ENCODE measurements around the gene TRERF1.

DNA sequence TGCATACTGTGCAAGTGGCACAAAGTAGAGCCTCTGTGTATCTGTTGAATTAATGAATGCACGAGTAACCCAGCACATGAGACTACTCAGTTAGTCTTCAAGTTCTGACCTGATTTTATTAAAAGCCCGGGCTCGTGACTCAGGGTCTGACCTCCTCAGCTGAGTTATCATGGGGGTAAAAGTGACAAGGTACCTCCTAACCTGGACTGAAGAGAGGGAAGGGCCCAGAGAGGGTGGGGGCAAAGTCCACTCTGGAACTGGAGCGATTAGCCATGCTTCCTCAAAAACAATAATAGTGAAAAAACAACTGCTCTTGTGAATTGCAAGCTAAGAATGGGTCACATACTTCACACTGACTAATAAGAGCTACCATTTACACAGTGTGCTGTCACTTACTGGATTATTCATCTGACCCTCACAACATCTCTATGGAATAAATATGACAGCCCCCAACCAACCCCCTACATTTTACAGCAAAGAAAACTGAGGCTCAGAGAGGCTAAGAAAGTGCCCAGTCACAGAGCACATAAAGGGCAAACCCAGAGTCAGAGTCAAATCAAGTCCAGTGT lies 26.7 kb downstream of the TRERF1 start:
- no peak for TF ChIP-seq POLR2A (IDR thresholded peaks at IDR 0.05; ENCODE audit: control extremely low read depth in 1 of 2, low read depth in 2 of 2, low read length in 2 of 2)
- TF ChIP-seq, protein P1, sequence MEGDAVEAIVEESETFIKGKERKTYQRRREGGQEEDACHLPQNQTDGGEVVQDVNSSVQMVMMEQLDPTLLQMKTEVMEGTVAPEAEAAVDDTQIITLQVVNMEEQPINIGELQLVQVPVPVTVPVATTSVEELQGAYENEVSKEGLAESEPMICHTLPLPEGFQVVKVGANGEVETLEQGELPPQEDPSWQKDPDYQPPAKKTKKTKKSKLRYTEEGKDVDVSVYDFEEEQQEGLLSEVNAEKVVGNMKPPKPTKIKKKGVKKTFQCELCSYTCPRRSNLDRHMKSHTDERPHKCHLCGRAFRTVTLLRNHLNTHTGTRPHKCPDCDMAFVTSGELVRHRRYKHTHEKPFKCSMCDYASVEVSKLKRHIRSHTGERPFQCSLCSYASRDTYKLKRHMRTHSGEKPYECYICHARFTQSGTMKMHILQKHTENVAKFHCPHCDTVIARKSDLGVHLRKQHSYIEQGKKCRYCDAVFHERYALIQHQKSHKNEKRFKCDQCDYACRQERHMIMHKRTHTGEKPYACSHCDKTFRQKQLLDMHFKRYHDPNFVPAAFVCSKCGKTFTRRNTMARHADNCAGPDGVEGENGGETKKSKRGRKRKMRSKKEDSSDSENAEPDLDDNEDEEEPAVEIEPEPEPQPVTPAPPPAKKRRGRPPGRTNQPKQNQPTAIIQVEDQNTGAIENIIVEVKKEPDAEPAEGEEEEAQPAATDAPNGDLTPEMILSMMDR (IDR thresholded peaks at IDR 0.05; ENCODE audit: control extremely low read depth in 1 of 3, insufficient read depth in 1 of 3, low read depth in 1 of 3, low read length in 3 of 3): no peak

Measured in H1 (cell line).